ENCODE results near the gene UQCRHL. TPM values are rescaled to one million over a fixed set of nuclear protein-coding genes. Genes with fewer than 3 reads are reported as not detected.

Gene UQCRHL
- total RNA-seq, 2 donors from 2014 or later, result 0.81 to 0.99 TPM

DNA sequence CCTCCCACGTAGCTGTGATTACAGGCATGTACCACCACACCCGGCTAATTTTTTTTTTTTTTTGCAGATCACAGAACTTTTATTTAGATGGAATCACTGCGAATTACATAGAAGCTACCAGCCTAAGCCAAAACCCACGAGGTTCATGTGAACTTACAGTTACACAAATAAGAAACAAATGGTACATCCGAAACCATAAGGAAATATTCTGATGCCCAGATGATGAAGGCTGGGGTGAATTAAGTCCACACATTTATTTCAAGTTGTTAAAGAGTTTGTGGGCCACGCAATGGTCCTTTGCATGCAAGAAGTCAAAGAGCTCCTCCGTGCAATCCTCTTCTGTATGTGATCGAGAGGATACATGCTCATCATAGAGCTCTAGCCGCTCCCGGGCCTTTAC, 328 bp downstream of the UQCRHL start:
- ATAC-seq (ENCODE audit: insufficient number of reproducible peaks, low FRiP score, low read depth) (no peak), DNase-seq (ENCODE audit: low spot score) (no peak)
- Histone ChIP-seq H3K36me3 (no peaks in the 10 kb centered on the region), H3K9me3 (no peaks in the 10 kb centered on the region), H3K4me3 (no peak overlapping the region), H3K27me3 (replicated peaks; ENCODE audit: insufficient read depth) (no peaks in the 10 kb centered on the region), H3K4me1 (ENCODE audit: control insufficient read depth in 1 of 2, low read depth in 2 of 2) (peaks cover 11 to 33% of the 10 kb centered on the region in 2 donors), H3K27ac (no peak overlapping the region)
- no peak for TF ChIP-seq CTCF (IDR thresholded peaks at IDR 0.05)

- H3K36me3 ChIP-seq, result no peaks in the 10 kb centered on the region
- H3K27me3 ChIP-seq (replicated peaks; ENCODE audit: insufficient read depth), result no peaks in the 10 kb centered on the region
- no peaks in the 10 kb centered on the region for H3K9me3 ChIP-seq
- no peak for TF ChIP-seq CTCF (IDR thresholded peaks at IDR 0.05)
- ATAC-seq (ENCODE audit: insufficient number of reproducible peaks, low FRiP score, low read depth) (no peak), DNase-seq (ENCODE audit: low spot score) (no peak)
- H3K4me3 ChIP-seq, result no peak overlapping the region
- H3K4me1 ChIP-seq (ENCODE audit: control insufficient read depth in 1 of 2, low read depth in 2 of 2), result peaks cover 15 to 34% of the 10 kb centered on the region in 2 donors
- no peak overlapping the region for H3K27ac ChIP-seq
Observed at GRCh38 chr1:15804060-15804459, 3.4 kb downstream of the UQCRHL start.

- TF ChIP-seq CTCF (IDR thresholded peaks at IDR 0.05), result peak; percentile 43
- no peak for DNase-seq (ENCODE audit: low spot score)
- no peaks in the 10 kb centered on the region for H3K36me3 ChIP-seq
- no peaks in the 10 kb centered on the region for H3K9me3 ChIP-seq
- H3K27me3 ChIP-seq (replicated peaks; ENCODE audit: insufficient read depth), result no peaks in the 10 kb centered on the region
- H3K27ac ChIP-seq, result no peak overlapping the region
- no peak overlapping the region for H3K4me3 ChIP-seq
- no peak for ATAC-seq (ENCODE audit: insufficient number of reproducible peaks, low FRiP score, low read depth)
- H3K4me1 ChIP-seq (ENCODE audit: control insufficient read depth in 1 of 2, low read depth in 2 of 2), result peaks cover 18 to 37% of the 10 kb centered on the region in 2 donors
Observed at GRCh38 chr1:15803380-15803779, 4.1 kb downstream of the UQCRHL start.

DNA sequence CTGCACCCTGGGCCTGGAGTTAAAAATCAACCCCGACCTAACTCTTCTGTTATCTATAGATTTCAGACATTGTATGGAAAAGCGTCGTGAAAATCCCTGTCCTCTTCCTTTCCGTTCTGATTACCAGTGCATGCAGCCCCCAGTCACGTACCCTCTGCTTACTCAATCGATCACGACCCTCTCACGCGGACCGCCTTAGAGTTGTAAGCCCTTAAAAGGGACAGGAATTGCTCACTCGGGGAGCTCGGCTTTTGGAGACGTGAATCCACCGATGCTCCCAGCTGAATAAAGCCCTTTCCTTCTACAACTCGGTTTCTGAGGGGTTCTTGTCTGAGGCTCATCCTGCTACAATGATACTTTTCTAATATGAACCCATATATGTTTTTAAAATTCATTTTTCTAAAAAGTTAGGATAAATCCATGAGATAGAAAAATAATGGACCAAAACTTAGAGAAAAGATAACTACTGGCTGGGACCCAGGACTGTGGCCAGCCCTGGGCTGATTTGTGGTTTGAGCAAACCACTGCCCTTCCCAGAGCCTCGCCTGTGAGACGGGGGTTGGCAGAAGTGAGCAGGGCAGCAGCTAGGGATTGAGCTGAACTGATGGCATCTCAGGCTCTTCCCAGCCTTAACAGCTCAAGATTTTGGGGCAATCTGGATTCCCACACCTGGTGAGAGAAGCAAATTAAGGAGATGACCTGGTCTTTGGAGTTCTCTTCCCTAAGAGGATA, 5.0 kb downstream of the UQCRHL start:
- Histone ChIP-seq H3K27ac (peak overlapping the region in 1 of 2 donors; percentile 91), H3K36me3 (no peaks in the 10 kb centered on the region), H3K27me3 (replicated peaks; ENCODE audit: insufficient read depth) (no peaks in the 10 kb centered on the region), H3K9me3 (no peaks in the 10 kb centered on the region), H3K4me3 (no peak overlapping the region), H3K4me1 (ENCODE audit: control insufficient read depth in 1 of 2, low read depth in 2 of 2) (peaks cover 27 to 47% of the 10 kb centered on the region in 2 donors)
- no peak for ATAC-seq (ENCODE audit: insufficient number of reproducible peaks, low FRiP score, low read depth)
- DNase-seq (ENCODE audit: low spot score), result no peak
- no peak for TF ChIP-seq CTCF (IDR thresholded peaks at IDR 0.05)

DNA sequence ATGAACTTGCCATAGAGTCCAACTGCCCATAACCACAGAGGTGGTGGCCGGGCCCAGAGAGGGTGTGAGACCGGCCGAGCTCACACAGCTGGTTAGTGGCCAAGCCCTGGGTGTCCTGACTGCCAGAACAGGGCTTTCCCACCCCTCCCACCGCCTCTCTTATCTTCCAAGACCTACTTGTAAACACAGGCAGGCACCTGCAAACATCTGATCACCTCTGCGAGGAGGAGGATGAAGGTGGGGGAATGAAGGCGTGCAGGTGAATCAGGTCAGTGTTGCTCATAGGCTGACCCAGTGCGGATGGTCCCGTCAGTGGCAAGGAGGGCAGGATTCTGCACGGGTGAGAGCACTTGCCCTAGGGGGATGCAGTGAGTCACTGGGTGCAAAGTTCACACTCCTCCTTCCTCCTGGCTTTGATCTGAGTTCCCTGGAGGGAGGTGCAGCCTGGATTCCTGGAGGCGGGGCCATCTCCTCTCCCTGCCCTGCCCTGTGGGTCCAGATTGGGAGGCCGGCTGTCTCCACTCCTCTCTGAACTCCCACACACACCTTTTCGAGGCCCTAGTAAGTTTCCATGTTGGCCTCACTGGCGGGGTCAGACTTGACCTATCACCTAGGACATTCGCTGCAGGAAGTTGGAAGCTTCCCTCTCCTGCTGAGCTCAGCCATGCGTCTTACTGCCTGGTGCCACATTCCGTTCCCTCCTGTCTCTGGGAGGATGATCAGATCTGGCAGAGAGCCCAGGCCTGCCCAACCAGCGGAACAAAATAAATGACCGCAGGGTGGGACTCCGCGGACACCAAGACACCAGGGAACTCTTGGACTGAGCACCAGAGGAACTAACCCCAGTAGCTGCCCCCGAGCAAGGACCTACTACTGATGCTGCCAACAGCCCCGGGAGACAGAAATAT, 7.3 kb downstream of the UQCRHL start:
- Histone ChIP-seq H3K4me1 (ENCODE audit: control insufficient read depth in 1 of 2, low read depth in 2 of 2) (peaks cover 41 to 69% of the 10 kb centered on the region in 2 donors), H3K27ac (peak overlapping the region; percentile 90 to 91), H3K4me3 (no peak overlapping the region), H3K36me3 (no peaks in the 10 kb centered on the region), H3K27me3 (replicated peaks; ENCODE audit: insufficient read depth) (no peaks in the 10 kb centered on the region), H3K9me3 (no peaks in the 10 kb centered on the region)
- ATAC-seq (ENCODE audit: insufficient number of reproducible peaks, low FRiP score, low read depth) (no peak), DNase-seq (ENCODE audit: low spot score) (no peak)
- TF ChIP-seq CTCF (IDR thresholded peaks at IDR 0.05), result no peak

Measured in thoracic aorta (tissue), 2 donors.